Smooth muscle cell (in vitro differentiated cells): ENCODE measurements around the gene MAN2B2. TPM values are rescaled to one million over a fixed set of nuclear protein-coding genes. Genes with fewer than 3 reads are reported as not detected.

Experiments used
- DNase-seq: peaks from one replicate; lab custom pipeline; 2025; ENCODE audit not compliant: unreplicated experiment; lab: John Stamatoyannopoulos, UW
- H2AFZ ChIP-seq: fragments of 200-600 bp; sonication (generic); 2 replicates; pipeline ENCODE4 v1.6.0; 2016; ENCODE audit warnings: antibody characterized with exemption, low read depth, mild to moderate bottlenecking
- H3F3A ChIP-seq: fragments of 200-600 bp; sonication (generic); 2 replicates; pipeline ENCODE4 v1.6.0; 2017; ENCODE audit warnings: antibody characterized with exemption, low read depth
- H3K27ac ChIP-seq: fragments of 200-600 bp; sonication (generic); 2 replicates; pipeline ENCODE4 v1.5.1; 2016; ENCODE audit warnings: low read depth, mild to moderate bottlenecking
- H3K27me3 ChIP-seq: fragments of 200-600 bp; sonication (generic); 2 replicates; pipeline ENCODE4 v1.6.1; 2016; ENCODE audit warnings: low read depth, mild to moderate bottlenecking
- H3K36me3 ChIP-seq: fragments of 200-600 bp; sonication (generic); 2 replicates; pipeline ENCODE4 v1.5.1; 2016; ENCODE audit warnings: low read depth
- H3K4me1 ChIP-seq: fragments of 200-600 bp; sonication (generic); 2 replicates; pipeline ENCODE4 v1.5.1; 2016; ENCODE audit warnings: low read depth
- H3K4me2 ChIP-seq: fragments of 200-600 bp; sonication (generic); 2 replicates; pipeline ENCODE4 v1.6.0; 2016; ENCODE audit warnings: mild to moderate bottlenecking
- H3K4me3 ChIP-seq: fragments of 200-600 bp; sonication (generic); 2 replicates; pipeline ENCODE4 v1.5.1; 2016; ENCODE audit warnings: mild to moderate bottlenecking
- H3K79me2 ChIP-seq: fragments of 200-600 bp; sonication (generic); 2 replicates; pipeline ENCODE4 v1.6.0; 2016; ENCODE audit warnings: low read depth, mild to moderate bottlenecking
- H3K9ac ChIP-seq: fragments of 200-600 bp; sonication (generic); 2 replicates; pipeline ENCODE4 v1.6.0; 2016; ENCODE audit warnings: low read depth
- H3K9me3 ChIP-seq: fragments of 200-600 bp; sonication (generic); replicated peaks from 2 replicates; pipeline ENCODE4 v1.5.1; 2016; ENCODE audit warnings: low read depth
- H4K20me1 ChIP-seq: fragments of 200-600 bp; sonication (generic); 2 replicates; pipeline ENCODE4 v1.6.0; 2016; ENCODE audit warnings: low read depth
- WGBS: methylation state at CpG from one replicate; pipeline ENCODE4 v1.1.7; 2016; ENCODE audit warnings: low lambda C conversion rate; 5-methylcytosine and 5-hydroxymethylcytosine counted together
- polyA plus RNA-seq: library from polyadenylated mRNA; unstranded; fragments of >200 nt; fragmentation: Nextera tagmentation; extraction: Ambion mirVana; gene quantifications from 2 replicates; pipeline ENCODE4 v1.2.1, GENCODE V29; 2016
- total RNA-seq: library from RNA; depleted of rRNA; stranded (reverse); fragments of >200 nt; gene quantifications from 2 replicates; pipeline ENCODE4 v1.2.3, GENCODE V29; 2014
- TF ChIP-seq, protein P1 (sequence below): fragments of 200-600 bp; sonication (generic); IDR thresholded peaks from 2 replicates; pipeline ENCODE4 v1.5.1; 2017; ENCODE audit warnings: borderline replicate concordance, mild to moderate bottlenecking, antibody characterized with exemption; ENCODE audit not compliant: insufficient read depth, poor library complexity, severe bottlenecking

The MAN2B2 gene
- total and polyA plus RNA-seq, 2 experiments from 2014 or later, result 14.5 to 18.3 TPM

DNA sequence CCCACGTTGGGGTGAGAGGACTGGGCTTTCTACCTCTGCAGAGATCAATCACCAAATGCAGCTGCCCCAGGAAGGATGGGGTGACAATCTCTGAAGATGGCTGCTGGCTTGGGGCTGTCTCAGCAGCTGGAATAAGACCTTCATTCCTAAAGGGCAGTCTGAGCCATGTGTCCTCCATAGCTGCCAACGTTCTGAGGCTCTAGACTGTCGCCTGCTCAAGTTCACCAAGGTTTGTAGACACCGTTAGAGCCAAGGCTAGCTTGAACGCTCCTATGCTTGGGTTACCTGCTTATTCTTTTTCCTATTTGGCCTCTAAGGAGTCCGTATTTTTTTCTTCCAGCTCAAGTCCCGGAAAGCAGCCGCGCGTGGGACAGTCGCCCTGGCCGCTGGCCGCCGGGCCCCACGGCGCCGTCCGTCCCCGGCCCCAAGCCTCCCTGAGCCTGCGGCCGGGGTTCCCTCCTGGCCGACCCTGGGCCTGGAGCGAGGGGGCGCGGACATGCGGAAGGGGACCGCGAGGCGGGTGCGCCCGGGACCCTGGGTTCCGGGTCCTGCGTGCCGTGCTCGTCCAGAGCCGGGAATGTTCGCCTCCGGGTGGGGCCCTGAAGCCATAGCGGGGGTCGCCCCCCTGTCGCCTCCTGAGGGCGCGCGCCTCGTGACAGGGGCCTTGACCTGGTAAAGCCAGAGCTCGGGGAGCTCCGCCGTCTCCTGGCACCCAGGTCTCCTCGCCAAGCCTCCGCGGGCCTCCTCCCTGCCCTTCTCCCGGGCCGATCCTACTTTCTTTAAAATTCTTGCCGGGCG lies 88.8 kb downstream of the MAN2B2 start:
- no peak overlapping the region for H3K4me3 ChIP-seq
- no peaks in the 10 kb centered on the region for H3K9me3 ChIP-seq
- H3K9ac ChIP-seq, result no peak overlapping the region
- H3K36me3 ChIP-seq, result no peaks in the 10 kb centered on the region
- no peaks in the 10 kb centered on the region for H3K27me3 ChIP-seq
- H3K4me2 ChIP-seq, result no peak overlapping the region
- no peaks in the 10 kb centered on the region for H3K4me1 ChIP-seq
- H3K79me2 ChIP-seq, result no peaks in the 10 kb centered on the region
- DNase-seq, result no peak
- no peaks in the 10 kb centered on the region for H3F3A ChIP-seq
- no peak overlapping the region for H3K27ac ChIP-seq
- TF ChIP-seq, protein P1, sequence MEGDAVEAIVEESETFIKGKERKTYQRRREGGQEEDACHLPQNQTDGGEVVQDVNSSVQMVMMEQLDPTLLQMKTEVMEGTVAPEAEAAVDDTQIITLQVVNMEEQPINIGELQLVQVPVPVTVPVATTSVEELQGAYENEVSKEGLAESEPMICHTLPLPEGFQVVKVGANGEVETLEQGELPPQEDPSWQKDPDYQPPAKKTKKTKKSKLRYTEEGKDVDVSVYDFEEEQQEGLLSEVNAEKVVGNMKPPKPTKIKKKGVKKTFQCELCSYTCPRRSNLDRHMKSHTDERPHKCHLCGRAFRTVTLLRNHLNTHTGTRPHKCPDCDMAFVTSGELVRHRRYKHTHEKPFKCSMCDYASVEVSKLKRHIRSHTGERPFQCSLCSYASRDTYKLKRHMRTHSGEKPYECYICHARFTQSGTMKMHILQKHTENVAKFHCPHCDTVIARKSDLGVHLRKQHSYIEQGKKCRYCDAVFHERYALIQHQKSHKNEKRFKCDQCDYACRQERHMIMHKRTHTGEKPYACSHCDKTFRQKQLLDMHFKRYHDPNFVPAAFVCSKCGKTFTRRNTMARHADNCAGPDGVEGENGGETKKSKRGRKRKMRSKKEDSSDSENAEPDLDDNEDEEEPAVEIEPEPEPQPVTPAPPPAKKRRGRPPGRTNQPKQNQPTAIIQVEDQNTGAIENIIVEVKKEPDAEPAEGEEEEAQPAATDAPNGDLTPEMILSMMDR, result no peak
- no peak overlapping the region for H2AFZ ChIP-seq
- 95% methylated on average over 36 of the region's 55 CpGs for WGBS
- H4K20me1 ChIP-seq, result no peaks in the 10 kb centered on the region

DNA sequence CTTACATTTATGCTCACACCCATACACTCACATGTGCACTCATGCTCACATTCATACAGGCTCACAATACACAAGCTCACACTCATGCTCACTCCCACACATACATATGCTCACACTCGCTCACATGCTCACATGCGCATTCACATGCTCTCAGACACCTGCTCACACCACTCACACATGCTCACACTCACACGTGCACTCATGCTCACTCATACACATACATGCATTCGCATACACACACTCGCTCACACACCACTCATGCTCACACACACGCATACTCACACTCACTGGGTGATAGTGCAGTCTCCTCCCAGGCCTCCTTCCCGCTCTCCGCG lies 90.3 kb downstream of the MAN2B2 start:
- WGBS, result 99% methylated on average over 9 of the region's 9 CpGs
- H3K4me2 ChIP-seq, result no peak overlapping the region
- no peak overlapping the region for H2AFZ ChIP-seq

DNA sequence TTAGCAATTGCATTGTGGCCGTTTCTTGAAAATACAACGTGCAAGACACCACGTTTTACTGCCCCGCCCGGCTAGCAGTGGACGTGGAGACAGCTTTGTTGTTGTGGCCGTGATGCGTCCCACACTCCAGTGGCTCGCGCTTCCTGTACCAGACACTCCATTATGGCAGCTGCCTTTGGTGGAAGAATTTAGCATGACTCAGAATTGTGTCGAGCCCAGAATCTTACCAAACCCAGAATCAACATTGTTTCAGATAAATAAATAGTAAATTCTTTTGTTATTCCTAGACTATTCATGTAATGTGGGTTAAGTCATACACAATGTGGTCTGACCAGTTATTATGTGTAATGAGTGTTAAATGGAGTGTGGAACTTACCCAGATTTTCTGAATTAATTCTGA lies 93.4 kb downstream of the MAN2B2 start:
- no peak for DNase-seq
- WGBS, result 86% methylated on average over 11 of the region's 11 CpGs
- no peak overlapping the region for H3K9ac ChIP-seq

More for the DNA sequence above, 90.3 kb downstream of the MAN2B2 start:
- Histone ChIP-seq H3K4me1 (no peaks in the 10 kb centered on the region), H3K9me3 (no peaks in the 10 kb centered on the region), H3K27me3 (no peaks in the 10 kb centered on the region), H3K4me3 (no peak overlapping the region), H4K20me1 (no peaks in the 10 kb centered on the region), H3F3A (no peaks in the 10 kb centered on the region), H3K36me3 (no peaks in the 10 kb centered on the region), H3K79me2 (no peaks in the 10 kb centered on the region), H3K9ac (no peak overlapping the region), H3K27ac (no peak overlapping the region)
- TF ChIP-seq, protein P1, result no peak
- no peak for DNase-seq

More for the DNA sequence above, 93.4 kb downstream of the MAN2B2 start:
- Histone ChIP-seq H3K9me3 (no peaks in the 10 kb centered on the region), H4K20me1 (no peaks in the 10 kb centered on the region), H3K79me2 (no peaks in the 10 kb centered on the region), H3K36me3 (no peaks in the 10 kb centered on the region), H2AFZ (no peak overlapping the region), H3K4me2 (no peak overlapping the region), H3K4me1 (no peaks in the 10 kb centered on the region), H3K27ac (no peak overlapping the region), H3K4me3 (no peak overlapping the region), H3F3A (no peaks in the 10 kb centered on the region), H3K27me3 (no peaks in the 10 kb centered on the region)
- TF ChIP-seq, protein P1, result no peak
